ENCODE measurements around the gene LCTL. TPM values are rescaled to one million over a fixed set of nuclear protein-coding genes. Genes with fewer than 3 reads are reported as not detected.
A peak's percentile ranks its signal among the peaks of the same experiment; 100 is the strongest.

The LCTL gene
- total RNA-seq, 1 donor from 2014 or later, result 12.8 TPM

DNA sequence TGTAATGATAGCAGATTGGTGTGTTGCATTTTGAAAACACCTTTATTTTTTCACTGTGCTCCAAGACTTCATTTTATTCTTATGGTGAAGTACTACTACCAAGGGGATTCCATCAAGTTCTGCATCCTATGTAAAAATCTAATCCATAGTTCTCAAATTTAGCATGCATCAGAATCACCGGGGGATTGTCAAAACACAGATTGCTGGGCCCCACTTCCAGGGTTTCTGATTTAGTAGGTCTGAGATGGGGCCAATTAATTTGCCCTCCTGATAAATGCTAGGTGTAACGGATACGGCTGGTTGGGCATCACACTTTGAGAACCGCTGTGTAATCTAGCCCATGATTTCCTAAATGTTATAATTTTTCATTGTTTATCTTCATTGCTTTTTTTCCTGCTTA, 60.0 kb downstream of the LCTL start:
- peaks cover 9% of the 10 kb centered on the region for H3K36me3 Mint-ChIP-seq (ENCODE audit: low read depth, unreplicated experiment)
- peaks cover 31% of the 10 kb centered on the region for H3K36me3 ChIP-seq (ENCODE audit: insufficient read depth, low read length)
- peak overlapping the region; percentile 95 for H3K9ac ChIP-seq (ENCODE audit: low read length)
- peaks cover 14% of the 10 kb centered on the region for H3K4me1 Mint-ChIP-seq (ENCODE audit: low read depth, unreplicated experiment)
- peak overlapping the region; percentile 97 for H3K4me3 Mint-ChIP-seq (ENCODE audit: unreplicated experiment)
- no peaks in the 10 kb centered on the region for H3K27me3 ChIP-seq (ENCODE audit: insufficient read depth, low read length)
- H3K27ac ChIP-seq (ENCODE audit: low read depth, low read length), result peak overlapping the region; percentile 89
- H3K4me3 ChIP-seq (ENCODE audit: insufficient read depth, low read depth, low read length), result peak overlapping the region; percentile 97
- peak overlapping the region; percentile 64 for H2AFZ ChIP-seq (ENCODE audit: low read depth, low read length)
- peaks cover 18% of the 10 kb centered on the region for H3K4me1 ChIP-seq (ENCODE audit: insufficient read depth, low read length)
- no peaks in the 10 kb centered on the region for H3K9me3 ChIP-seq (ENCODE audit: insufficient read depth, low read depth, low read length)
- peaks cover 35% of the 10 kb centered on the region for H4K20me1 ChIP-seq (ENCODE audit: insufficient read depth, low read length)
- FAIRE-seq (no peak), DNase-seq (ENCODE audit: low read depth) (no peak)
- peaks cover 78% of the 10 kb centered on the region for H3K79me2 ChIP-seq (ENCODE audit: insufficient read depth, low read length)
- peak overlapping the region; percentile 95 for H3K4me2 ChIP-seq (ENCODE audit: low read length)
- H3K27me3 Mint-ChIP-seq (ENCODE audit: low read depth, unreplicated experiment), result no peaks in the 10 kb centered on the region
- peak overlapping the region; percentile 100 for H3K27ac Mint-ChIP-seq (ENCODE audit: unreplicated experiment)
- H3K9me3 Mint-ChIP-seq (ENCODE audit: unreplicated experiment), result no peaks in the 10 kb centered on the region
- TF ChIP-seq CTCF (IDR thresholded peaks at IDR 0.05; ENCODE audit: insufficient read depth, low read depth, low read length) (no peak), EZH2 (IDR thresholded peaks at IDR 0.05; ENCODE audit: insufficient read depth, low read length) (no peak)

DNA sequence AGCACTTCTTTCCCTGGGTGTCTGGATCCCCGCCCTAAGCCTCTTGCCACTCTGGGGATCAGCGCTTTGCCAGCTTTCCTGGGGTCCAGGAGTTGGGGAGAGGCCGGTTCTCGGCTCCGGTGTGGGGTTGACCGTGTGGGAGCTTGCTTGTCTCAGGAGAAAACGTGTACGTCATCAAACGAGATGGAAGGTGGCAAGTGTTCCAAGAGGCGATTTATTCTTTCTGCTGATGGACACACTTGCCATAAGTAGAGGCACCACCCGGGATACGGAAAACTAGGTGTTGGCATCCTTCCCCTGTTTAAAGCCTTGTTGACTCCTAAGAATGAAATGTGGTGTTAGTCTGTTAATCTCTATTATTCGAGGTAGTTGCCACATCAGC, 60.4 kb downstream of the LCTL start:
- DNase-seq (ENCODE audit: low read depth) (peak; percentile 55), FAIRE-seq (no peak)
- Mint-ChIP-seq H3K4me3 (ENCODE audit: unreplicated experiment) (peak overlapping the region; percentile 97), H3K36me3 (ENCODE audit: low read depth, unreplicated experiment) (peaks cover 10% of the 10 kb centered on the region), H3K27me3 (ENCODE audit: low read depth, unreplicated experiment) (no peaks in the 10 kb centered on the region), H3K27ac (ENCODE audit: unreplicated experiment) (peak overlapping the region; percentile 100), H3K4me1 (ENCODE audit: low read depth, unreplicated experiment) (peaks cover 18% of the 10 kb centered on the region), H3K9me3 (ENCODE audit: unreplicated experiment) (no peaks in the 10 kb centered on the region)
- Histone ChIP-seq H3K9me3 (ENCODE audit: insufficient read depth, low read depth, low read length) (no peaks in the 10 kb centered on the region), H3K4me1 (ENCODE audit: insufficient read depth, low read length) (peaks cover 18% of the 10 kb centered on the region), H3K4me2 (ENCODE audit: low read length) (peak overlapping the region; percentile 95), H3K79me2 (ENCODE audit: insufficient read depth, low read length) (peaks cover 82% of the 10 kb centered on the region), H3K9ac (ENCODE audit: low read length) (peak overlapping the region; percentile 95), H3K36me3 (ENCODE audit: insufficient read depth, low read length) (peaks cover 32% of the 10 kb centered on the region), H2AFZ (ENCODE audit: low read depth, low read length) (peak overlapping the region; percentile 64), H3K27me3 (ENCODE audit: insufficient read depth, low read length) (no peaks in the 10 kb centered on the region), H3K4me3 (ENCODE audit: insufficient read depth, low read depth, low read length) (peak overlapping the region; percentile 97), H4K20me1 (ENCODE audit: insufficient read depth, low read length) (peaks cover 39% of the 10 kb centered on the region), H3K27ac (ENCODE audit: low read depth, low read length) (peak overlapping the region; percentile 89)
- TF ChIP-seq CTCF (IDR thresholded peaks at IDR 0.05; ENCODE audit: insufficient read depth, low read depth, low read length) (no peak), EZH2 (IDR thresholded peaks at IDR 0.05; ENCODE audit: insufficient read depth, low read length) (no peak)

DNA sequence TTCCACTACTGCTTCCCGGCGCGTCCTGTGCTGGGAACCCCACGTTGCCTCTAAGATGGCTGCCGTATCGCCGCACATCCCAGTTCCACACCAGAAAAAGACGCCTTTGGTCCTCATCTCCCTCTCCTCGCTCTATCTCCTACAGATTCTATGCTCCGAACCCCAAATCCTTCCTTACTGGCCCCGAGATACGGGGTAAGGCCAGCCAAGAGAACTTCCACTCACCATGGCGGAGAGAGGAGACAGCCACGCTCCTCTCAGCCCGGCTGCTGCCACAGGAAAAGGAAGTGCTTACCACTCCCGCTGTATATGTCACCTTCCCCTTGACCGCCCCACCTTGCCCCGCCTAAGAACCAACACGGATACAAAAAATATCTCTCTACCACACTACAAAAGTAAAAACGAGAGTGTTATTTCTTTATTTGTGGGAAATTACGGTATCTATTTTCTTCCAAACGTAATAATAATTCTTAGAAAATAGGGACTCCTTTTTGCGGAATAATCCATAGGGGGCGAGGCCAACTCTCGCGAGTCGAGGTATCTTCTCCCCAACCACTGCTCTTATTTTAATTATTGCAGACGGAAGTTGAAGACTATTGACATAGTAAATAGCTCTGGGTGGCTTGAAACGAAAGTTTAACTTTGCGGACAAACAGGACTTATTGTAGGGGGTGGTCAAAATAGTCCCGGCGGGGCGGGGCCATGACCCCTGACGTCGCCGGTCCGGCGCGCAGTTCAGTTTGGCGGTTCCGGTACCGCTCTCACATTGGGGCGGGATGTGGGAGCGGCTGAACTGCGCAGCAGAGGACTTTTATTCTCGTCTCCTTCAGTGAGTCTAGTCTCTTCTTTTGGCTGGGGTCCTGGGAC, 61.0 kb downstream of the LCTL start, which contains the start of the genes RPL4 and ZWILCH:
TSS of gene RPL4 (minus strand) at position 293 of the 867 bp plus-strand sequence. CDS start at position 228, 65 bp downstream.
TSS of gene ZWILCH (plus strand) at position 764 of the 867 bp plus-strand sequence. CDS start at position 777, 13 bp downstream.
- H2AFZ ChIP-seq (ENCODE audit: low read depth, low read length), result peak within 1 kb of the TSS; percentile 64
- H3K27ac ChIP-seq (ENCODE audit: low read depth, low read length), result peak within 1 kb of the TSS; percentile 89
- no peaks in the 10 kb centered on the region for H3K27me3 ChIP-seq (ENCODE audit: insufficient read depth, low read length)
- peak within 1 kb of the TSS; percentile 95 for H3K9ac ChIP-seq (ENCODE audit: low read length)
- H4K20me1 ChIP-seq (ENCODE audit: insufficient read depth, low read length), result peaks cover 46% of the 10 kb centered on the region
- H3K36me3 ChIP-seq (ENCODE audit: insufficient read depth, low read length), result peaks cover 37% of the 10 kb centered on the region
- no peaks in the 10 kb centered on the region for H3K27me3 Mint-ChIP-seq (ENCODE audit: low read depth, unreplicated experiment)
- peaks cover 23% of the 10 kb centered on the region for H3K4me1 Mint-ChIP-seq (ENCODE audit: low read depth, unreplicated experiment)
- H3K9me3 Mint-ChIP-seq (ENCODE audit: unreplicated experiment), result no peaks in the 10 kb centered on the region
- peak within 1 kb of the TSS; percentile 97 for H3K4me3 ChIP-seq (ENCODE audit: insufficient read depth, low read depth, low read length)
- DNase-seq (ENCODE audit: low read depth) (peak; percentile 85), FAIRE-seq (peak; percentile 9)
- peak within 1 kb of the TSS; percentile 95 for H3K4me2 ChIP-seq (ENCODE audit: low read length)
- TF ChIP-seq EZH2 (IDR thresholded peaks at IDR 0.05; ENCODE audit: insufficient read depth, low read length), result no peak
- no peak for TF ChIP-seq CTCF (IDR thresholded peaks at IDR 0.05; ENCODE audit: insufficient read depth, low read depth, low read length)
- H3K9me3 ChIP-seq (ENCODE audit: insufficient read depth, low read depth, low read length), result no peaks in the 10 kb centered on the region
- H3K4me3 Mint-ChIP-seq (ENCODE audit: unreplicated experiment), result peak within 1 kb of the TSS; percentile 97
- peaks cover 13% of the 10 kb centered on the region for H3K36me3 Mint-ChIP-seq (ENCODE audit: low read depth, unreplicated experiment)
- H3K79me2 ChIP-seq (ENCODE audit: insufficient read depth, low read length), result peaks cover 86% of the 10 kb centered on the region
- H3K4me1 ChIP-seq (ENCODE audit: insufficient read depth, low read length), result peaks cover 18% of the 10 kb centered on the region
- H3K27ac Mint-ChIP-seq (ENCODE audit: unreplicated experiment), result peak within 1 kb of the TSS; percentile 100
